Fibroblast of skin of left biceps (primary cell): ENCODE data around the gene KBTBD13.
"Not testable (repeated sequence)": the region's sequence is repeated elsewhere in the genome, so short reads cannot be mapped to it uniquely, and the experiment has no call there.

ENCODE experiments used
- DNase-seq, 2 experiments: peaks; one replicate each; pipeline ENCODE4 v3.0.0-alpha.2; 2013; ENCODE audit warnings: low read depth in 2 of 2

Gene KBTBD13

GRCh38 chr15:65088643-65089021, 12.1 kb downstream of the KBTBD13 start:
- no peak for DNase-seq

GRCh38 chr15:65089206-65089824, 12.8 kb downstream of the KBTBD13 start:
- no peak for DNase-seq

GRCh38 chr15:65091946-65092770, 15.6 kb downstream of the KBTBD13 start:
- no peak for DNase-seq

GRCh38 chr15:65092911-65093792, 16.6 kb downstream of the KBTBD13 start:
- DNase-seq: no peak

- DNase-seq: not testable (repeated sequence)
Measured at GRCh38 chr15:65093793-65094170, 17.2 kb downstream of the KBTBD13 start.

GRCh38 chr15:65094294-65094995, 17.9 kb downstream of the KBTBD13 start:
- no peak for DNase-seq

- no peak for DNase-seq
Measured at GRCh38 chr15:65095011-65095746, 18.6 kb downstream of the KBTBD13 start.

- DNase-seq: no peak
Measured at GRCh38 chr15:65095747-65096104, 19.2 kb downstream of the KBTBD13 start.

- no peak for DNase-seq
Measured at GRCh38 chr15:65096481-65097385, 20.2 kb downstream of the KBTBD13 start.

- no peak for DNase-seq
Measured at GRCh38 chr15:65097651-65098263, 21.2 kb downstream of the KBTBD13 start.

- DNase-seq: no peak
Measured at GRCh38 chr15:65099336-65099735, 22.8 kb downstream of the KBTBD13 start.

GRCh38 chr15:65099801-65100200, 23.3 kb downstream of the KBTBD13 start:
- not testable (repeated sequence) for DNase-seq

- DNase-seq: no peak
Measured at GRCh38 chr15:65100442-65100841, 23.9 kb downstream of the KBTBD13 start.

- DNase-seq: peak in 1 of 2 experiments; percentile 17
Measured at GRCh38 chr15:65101411-65101890, 24.9 kb downstream of the KBTBD13 start.

- DNase-seq: no peak
Measured at GRCh38 chr15:65101891-65102708, 25.6 kb downstream of the KBTBD13 start.

GRCh38 chr15:65102912-65103311, 26.4 kb downstream of the KBTBD13 start:
- DNase-seq: no peak

GRCh38 chr15:65105038-65105437, 28.5 kb downstream of the KBTBD13 start:
- no peak for DNase-seq

GRCh38 chr15:65106011-65106590, 29.6 kb downstream of the KBTBD13 start:
- DNase-seq: no peak
